Left lobe of liver (tissue), 2 donors: ENCODE results near the gene TRAPPC5. TPM values are rescaled to one million over a fixed set of nuclear protein-coding genes. Genes with fewer than 3 reads are reported as not detected.
A peak's percentile ranks its signal among the peaks of the same experiment; 100 is the strongest.
"Not testable (repeated sequence)": the region's sequence is repeated elsewhere in the genome, so short reads cannot be mapped to it uniquely, and the experiment has no call there.

ENCODE experiments used
- ATAC-seq: fragments of 200-7000 bp; cut with Tn5 transposase; one replicate; pipeline ENCODE4 v1.9.1; 2020; ENCODE audit warnings: mild to moderate bottlenecking, moderate library complexity
- DNase-seq: peaks from one replicate; pipeline ENCODE4 v3.0.0-alpha.2; 2020; ENCODE audit warnings: low spot score
- total RNA-seq: library from RNA; stranded (reverse); gene quantifications from one replicate; pipeline ENCODE4 v1.2.1, GENCODE V29; 2021
- donor health status: DM: no; HTN: no; CAD: no; lungs with moderate emphysema.
- donor health status: DM: no; HTN: yes; CAD: no.

TRAPPC5 gene
- total RNA-seq: 53.7 TPM

DNA sequence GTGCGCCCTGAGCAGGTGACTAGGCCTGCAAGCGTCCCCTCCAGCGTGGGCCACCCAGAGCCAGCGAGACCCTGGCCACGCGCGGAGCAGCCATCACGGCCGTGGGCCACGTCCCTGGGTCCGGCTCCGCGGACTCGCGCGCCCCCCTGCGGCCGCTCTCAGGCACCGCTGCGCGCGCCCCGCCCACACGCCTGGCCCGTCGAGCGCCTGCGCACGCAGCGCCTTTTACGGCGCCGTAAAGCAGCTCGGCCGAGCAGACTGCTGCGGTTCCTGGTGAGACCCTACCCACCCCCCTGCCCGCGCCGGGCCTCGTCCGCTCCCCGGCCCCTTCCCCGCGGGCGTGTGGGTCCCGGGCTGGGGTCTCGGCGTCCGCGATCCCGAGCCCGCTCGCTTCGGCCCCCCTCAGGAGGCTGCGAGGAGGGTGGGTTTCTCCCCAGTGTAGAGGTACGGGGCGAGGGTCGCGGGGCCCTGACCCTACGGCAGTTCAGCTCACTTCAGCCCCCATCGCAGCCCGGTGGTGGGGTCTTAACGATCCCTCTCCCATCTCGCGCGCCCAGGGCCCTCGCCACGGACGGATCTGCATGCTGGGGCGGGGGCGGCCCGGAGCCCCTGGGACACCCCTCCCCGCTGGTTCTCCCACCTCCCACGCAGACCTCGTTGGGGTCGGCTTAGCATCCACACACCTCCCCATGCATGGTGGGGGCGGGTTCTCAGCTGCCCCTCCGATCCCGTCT, at the start of gene TRAPPC5:
TSS of gene TRAPPC5 (plus strand) at position 228 of the 734 bp plus-strand sequence. CDS start 1,421 bp downstream, outside the sequence.
- DNase-seq: peak; percentile 89
- ATAC-seq: peak; percentile 94

- ATAC-seq: no peak
- DNase-seq: no peak
Measured at GRCh38 chr19:7631577-7631976, 49.1 kb upstream of the TRAPPC5 start.

DNA sequence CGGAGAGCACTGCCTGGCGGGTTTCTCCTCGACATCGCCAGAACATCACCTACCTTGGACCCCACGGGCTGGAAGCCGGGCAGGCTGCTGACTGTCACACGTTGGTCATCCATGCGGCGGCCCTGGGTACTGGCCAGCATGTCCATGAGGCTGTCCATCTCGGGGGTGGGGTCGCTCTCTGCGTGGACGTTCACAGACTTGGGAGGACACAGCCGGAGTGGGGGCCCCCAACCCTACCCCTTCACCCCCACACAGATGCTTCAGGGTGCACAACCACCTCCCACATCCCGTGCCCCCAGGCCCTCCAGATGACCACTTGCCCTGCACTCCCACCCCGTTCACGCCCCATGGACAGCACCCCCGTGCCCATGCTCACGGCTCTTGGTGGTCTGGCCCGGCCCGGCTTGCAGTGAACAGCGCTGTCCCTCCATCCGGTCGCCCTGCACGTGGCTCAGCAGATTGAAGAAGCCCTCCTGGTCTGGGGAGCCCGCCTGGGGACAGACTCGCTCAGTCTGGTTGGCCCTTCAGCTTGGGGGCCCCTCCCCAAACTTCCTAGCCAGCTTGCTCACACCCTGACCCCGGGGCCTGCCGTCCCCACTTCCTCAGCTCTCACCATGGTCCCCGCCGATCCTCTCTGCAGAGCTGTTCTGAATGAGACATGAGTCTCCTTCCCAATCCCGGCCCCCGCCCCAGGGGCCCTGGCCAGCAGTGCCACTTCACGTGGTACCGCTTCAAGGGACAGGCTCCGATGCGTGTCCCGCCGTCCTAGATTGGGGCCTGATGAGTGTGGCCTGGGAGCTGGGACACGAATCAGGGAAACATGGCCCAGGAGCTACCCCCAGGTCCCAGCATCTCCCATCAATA, 48.1 kb upstream of the TRAPPC5 start:
- no peak for DNase-seq
- ATAC-seq: no peak

- no peak for ATAC-seq
- no peak for DNase-seq
Measured at GRCh38 chr19:7633698-7634097, 46.9 kb upstream of the TRAPPC5 start, which contains the start of gene PCP2. TSS of gene PCP2 (minus strand) at chr19:7633719. CDS start at chr19:7633457, 262 bp downstream.

GRCh38 chr19:7635670-7636069, 45.0 kb upstream of the TRAPPC5 start:
- ATAC-seq (no peak), DNase-seq (no peak)

DNA sequence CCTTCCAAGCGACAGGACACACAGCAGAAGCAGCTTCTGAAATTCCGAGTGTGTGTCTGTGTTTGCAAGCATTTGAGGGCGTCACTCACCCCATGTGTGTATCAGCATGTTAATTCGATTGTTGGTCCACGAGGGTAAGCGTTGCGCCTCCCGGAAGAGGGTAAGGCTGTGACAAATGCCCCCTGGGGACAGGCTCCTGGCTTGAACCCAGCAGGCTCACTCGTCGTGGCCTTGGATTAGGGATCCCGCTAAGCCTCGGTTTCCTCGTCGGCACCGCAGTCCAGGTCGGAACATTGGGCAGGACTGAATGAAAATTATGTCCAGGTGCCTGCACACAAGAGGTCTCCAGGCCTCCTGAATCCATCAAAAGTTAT, 44.3 kb upstream of the TRAPPC5 start:
- DNase-seq: no peak
- ATAC-seq: no peak

GRCh38 chr19:7636691-7637373, 43.8 kb upstream of the TRAPPC5 start, which contains the start of gene STXBP2:
TSS of gene STXBP2 (plus strand) at chr19:7637110. CDS start at chr19:7637150, 40 bp downstream.
- ATAC-seq (peak; percentile 97), DNase-seq (peak; percentile 88)

DNA sequence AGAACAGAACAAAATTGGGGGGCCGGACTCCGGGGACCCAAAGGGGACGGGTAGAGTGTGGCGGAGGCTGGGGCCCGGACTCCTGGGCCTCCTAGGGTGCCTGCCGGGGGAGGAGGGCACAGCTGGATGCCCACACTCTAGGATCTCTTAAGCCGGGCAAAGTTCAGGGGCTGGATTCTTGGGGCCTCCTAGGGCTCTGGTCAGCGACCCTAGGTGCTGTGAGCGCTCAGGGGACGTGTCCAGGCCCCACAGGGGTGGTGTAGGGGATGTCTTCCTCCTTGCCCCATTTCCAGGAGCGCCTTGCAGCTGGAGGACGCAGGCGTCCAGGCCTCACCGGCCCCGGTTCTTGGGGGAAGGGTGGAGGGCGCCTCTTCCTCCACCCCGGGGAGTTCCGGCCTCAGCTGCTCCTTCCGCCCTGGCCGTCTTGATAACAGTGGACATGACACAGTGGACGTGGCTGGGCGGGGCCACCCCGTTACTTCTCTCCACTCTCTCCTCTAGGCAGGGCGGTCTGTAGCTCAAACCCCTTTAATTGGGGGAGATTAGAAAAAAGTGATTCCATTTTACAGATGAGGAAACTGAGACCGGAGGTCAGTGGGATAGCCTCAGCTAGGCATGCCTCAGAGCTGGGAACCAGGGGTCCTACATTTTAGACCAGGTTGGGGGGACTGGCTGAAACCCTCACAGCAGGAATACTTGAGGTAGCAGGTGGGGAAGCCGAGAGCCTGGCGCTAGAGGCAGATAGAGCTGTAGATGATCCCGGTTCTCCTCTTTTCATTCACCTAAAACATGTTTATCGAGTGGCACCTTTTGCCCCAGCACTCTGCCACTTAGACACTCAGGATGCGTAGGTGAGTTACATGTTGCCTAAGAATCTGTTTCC, 43.0 kb upstream of the TRAPPC5 start:
- ATAC-seq (peak; percentile 40), DNase-seq (peak; percentile 60)

DNA sequence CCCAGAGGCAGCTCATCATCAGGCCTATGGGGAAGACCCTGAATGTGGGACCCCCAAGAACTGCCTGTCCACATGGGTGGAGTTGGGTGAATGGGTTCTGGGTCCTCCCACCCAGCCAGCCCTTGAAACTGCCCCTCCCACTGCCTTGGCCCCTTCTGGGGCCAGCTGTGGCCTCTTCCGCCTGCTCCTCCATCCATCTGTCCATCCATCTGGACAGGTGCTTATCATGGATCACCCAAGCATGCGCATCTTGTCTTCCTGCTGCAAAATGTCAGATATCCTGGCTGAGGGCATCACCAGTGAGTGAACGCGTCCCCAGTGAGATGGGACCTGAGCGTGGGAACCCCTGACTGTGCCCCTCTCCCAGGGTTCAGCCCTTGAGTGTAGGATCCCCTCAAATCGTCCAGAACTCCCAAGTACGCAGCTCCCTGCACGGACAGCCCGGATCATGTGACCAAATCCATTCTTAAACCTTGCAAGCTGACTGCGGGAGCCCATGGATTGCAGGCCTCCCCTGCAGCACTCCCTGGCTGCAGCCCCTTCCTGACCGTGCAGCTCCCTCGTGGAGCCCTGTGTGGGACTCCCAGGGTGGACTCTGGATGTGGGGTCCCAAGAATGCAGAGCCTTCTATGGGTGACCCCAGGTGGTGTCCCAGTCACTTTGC, 41.7 kb upstream of the TRAPPC5 start:
- ATAC-seq (no peak), DNase-seq (no peak)

GRCh38 chr19:7639863-7640348, 40.7 kb upstream of the TRAPPC5 start:
- ATAC-seq: no peak
- DNase-seq: no peak

DNA sequence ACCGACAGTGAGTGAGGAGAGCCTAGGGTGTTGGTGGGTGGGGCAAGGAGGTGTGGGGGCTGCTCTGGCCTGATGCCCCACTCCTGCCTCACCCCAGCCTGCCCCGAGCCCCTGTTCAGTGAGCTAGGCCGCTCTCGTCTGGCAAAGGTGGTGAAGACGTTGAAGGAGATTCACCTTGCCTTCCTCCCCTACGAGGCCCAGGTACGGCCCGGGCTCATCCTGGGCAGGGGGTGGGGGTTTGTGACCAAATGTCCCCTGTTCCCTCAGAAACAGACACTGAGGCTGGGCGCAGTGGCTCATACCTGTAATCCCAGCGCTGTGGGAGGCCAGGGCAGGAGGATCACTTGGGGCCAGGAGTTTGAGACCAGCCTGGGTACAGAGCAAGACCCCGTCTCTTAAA, 39.8 kb upstream of the TRAPPC5 start:
- DNase-seq: no peak
- no peak for ATAC-seq

DNA sequence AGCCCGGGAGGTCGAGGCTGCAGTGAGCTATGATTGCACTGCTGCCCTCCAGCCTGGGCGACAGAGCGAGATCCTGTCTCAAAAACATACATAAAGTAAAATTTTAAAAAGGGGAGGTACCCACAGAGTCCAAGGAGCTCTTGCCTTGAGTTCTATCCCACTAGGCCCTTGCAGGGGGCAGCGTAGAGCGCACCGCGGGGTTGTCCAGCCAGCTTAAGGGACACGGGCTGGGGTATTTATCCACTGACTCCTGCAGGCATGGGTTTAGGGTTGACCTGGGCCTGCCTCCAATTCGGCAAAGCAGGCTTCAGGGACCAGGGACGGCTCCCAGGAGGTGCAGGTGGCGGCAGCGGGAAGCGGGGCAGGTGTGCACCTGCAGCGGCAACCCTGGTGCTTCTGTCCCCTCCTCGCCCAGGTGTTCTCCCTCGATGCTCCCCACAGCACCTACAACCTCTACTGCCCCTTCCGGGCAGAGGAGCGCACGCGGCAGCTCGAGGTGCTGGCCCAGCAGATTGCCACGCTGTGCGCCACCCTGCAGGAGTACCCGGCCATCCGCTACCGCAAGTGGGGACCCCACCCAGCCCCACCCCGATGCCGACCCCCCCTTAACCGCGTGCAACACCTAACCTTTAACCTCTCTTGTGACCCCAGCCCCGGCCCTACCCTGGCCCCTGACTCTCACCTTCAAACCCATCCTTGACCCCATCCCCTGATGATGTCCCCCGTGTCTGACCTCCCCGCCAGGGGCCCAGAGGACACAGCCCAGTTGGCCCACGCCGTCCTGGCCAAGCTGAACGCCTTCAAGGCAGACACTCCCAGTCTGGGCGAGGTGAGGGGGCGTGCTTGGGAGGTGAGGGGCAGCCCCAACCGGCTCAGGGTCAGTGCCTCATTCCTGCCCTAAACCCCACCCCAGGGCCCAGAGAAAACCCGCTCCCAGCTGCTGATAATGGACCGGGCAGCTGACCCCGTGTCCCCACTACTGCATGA, 39.0 kb upstream of the TRAPPC5 start:
- no peak for ATAC-seq
- DNase-seq: no peak

GRCh38 chr19:7642295-7643030, 38.2 kb upstream of the TRAPPC5 start:
- no peak for ATAC-seq
- no peak for DNase-seq

GRCh38 chr19:7643031-7643415, 37.6 kb upstream of the TRAPPC5 start:
- DNase-seq (no peak), ATAC-seq (no peak)

DNA sequence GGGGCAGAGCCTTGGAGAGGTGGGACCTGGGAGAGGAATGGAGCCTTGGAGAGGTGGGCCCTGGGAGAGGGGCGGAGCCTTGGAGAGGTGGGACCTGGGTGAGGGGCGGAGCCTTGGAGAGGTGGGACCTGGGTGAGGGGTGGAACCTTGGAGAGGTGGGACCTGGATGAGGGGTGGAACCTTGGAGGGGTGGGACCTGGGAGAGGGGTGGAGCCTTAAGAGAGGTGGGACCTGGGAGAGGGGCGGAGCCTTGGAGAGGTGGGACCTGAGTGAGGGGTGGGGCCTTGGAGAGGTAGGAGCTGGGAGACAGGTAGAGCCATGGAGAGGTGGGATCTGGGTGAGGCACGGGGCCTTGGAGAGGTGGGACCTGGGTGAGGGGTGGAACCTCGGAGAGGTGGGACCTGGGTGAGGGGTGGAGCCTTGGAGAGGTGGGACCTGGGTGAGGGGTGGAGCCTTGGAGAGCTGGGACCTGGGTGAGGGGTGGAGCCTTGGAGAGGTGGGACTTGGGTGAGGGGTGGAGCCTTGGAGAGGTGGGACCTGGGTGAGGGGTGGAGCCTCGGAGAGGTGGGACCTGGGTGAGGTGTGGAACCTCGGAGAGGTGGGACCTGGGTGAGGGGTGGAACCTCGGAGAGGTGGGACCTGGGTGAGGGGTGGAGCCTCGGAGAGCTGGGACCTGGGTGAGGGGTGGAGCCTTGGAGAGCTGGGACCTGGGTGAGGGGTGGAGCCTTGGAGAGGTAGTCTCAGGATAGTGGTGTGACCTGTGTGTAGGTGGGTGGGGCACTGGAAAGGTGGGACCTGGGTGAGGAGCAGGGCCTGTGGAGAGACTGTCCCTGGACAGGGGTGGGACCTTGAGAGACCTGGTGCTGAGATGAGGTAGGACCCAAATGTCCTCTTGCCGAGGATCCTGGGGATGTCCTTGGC, 36.7 kb upstream of the TRAPPC5 start:
- ATAC-seq, DNase-seq: not testable (repeated sequence)

DNA sequence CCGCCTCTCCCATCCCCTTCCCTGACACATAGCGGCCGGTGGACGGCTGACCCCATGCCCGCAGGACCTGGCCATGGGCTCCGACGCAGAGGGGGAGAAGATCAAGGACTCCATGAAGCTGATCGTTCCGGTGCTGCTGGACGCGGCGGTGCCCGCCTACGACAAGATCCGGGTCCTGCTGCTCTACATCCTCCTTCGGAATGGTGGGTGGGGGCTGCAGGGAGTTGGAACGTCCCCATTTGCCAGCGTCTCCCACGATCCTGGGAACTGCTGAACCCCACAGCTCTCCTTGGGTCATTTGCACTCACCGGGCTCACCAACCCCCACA, 36.1 kb upstream of the TRAPPC5 start:
- DNase-seq (no peak), ATAC-seq (no peak)

DNA sequence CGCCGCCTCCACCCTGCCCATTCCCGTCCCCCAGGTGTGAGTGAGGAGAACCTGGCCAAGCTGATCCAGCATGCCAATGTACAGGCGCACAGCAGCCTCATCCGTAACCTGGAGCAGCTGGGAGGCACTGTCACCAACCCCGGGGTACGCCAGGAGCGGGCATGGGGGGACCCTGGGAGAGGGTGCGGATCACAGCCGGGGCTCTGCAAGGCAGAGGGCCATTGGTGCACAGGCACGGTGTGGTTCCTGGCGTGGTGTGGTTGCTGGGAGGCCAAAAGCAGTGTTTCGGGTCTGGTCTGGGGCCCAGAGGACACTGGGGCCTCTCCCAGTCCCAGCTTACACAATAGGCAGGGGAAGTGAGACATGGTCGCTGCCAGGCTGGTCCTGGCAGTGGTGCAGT, 35.5 kb upstream of the TRAPPC5 start:
- DNase-seq (no peak), ATAC-seq (no peak)
